Type B pancreatic cell (in vitro differentiated cells): ENCODE data around the gene TTC39A. TPM values are rescaled to one million over a fixed set of nuclear protein-coding genes. Genes with fewer than 3 reads are reported as not detected.
"Not testable (repeated sequence)": the region's sequence is repeated elsewhere in the genome, so short reads cannot be mapped to it uniquely, and the experiment has no call there.

Experiments
- DNase-seq: peaks from one replicate; pipeline ENCODE4 v3.0.0; 2021; ENCODE audit warnings: mixed read lengths; ENCODE audit not compliant: unreplicated experiment; ENCODE audit errors: extremely low spot score
- H3K27ac Mint-ChIP-seq: 2 replicates; pipeline ENCODE4 v1.8.0; 2021; ENCODE audit warnings: mild to moderate bottlenecking, mixed read lengths
- H3K27me3 Mint-ChIP-seq: 2 replicates; pipeline ENCODE4 v1.8.0; 2021; ENCODE audit warnings: mixed read lengths
- H3K36me3 Mint-ChIP-seq: 2 replicates; pipeline ENCODE4 v1.8.0; 2021; ENCODE audit warnings: mixed read lengths
- H3K4me1 Mint-ChIP-seq: one replicate; pipeline ENCODE4 v1.8.0; 2021; ENCODE audit warnings: mixed read lengths; ENCODE audit not compliant: unreplicated experiment
- H3K4me3 Mint-ChIP-seq: 2 replicates; pipeline ENCODE4 v1.8.0; 2021; ENCODE audit warnings: mild to moderate bottlenecking, mixed read lengths
- H3K9me3 Mint-ChIP-seq: 2 replicates; pipeline ENCODE4 v1.8.0; 2021; ENCODE audit warnings: mixed read lengths
- CTCF ChIP-seq: fragments of 200-600 bp; sonication (generic); conservative IDR thresholded peaks from 2 replicates; pipeline ENCODE4 v1.5.0; 2021; ENCODE audit warnings: antibody characterized with exemption, mild to moderate bottlenecking
- total RNA-seq: library from RNA; stranded (reverse); gene quantifications from 2 replicates; pipeline ENCODE4 v1.2.1, GENCODE V29; 2021; ENCODE audit warnings: low replicate concordance

TTC39A gene
- total RNA-seq, 1 donor from 2014 or later, result 16.3 TPM

GRCh38 chr1:51263147-51263877, 67.0 kb downstream of the TTC39A start:
- H3K4me1 Mint-ChIP-seq, result peaks cover 49% of the 10 kb centered on the region
- H3K27me3 Mint-ChIP-seq, result no peaks in the 10 kb centered on the region
- no peak for TF ChIP-seq CTCF
- DNase-seq, result no peak
- H3K27ac Mint-ChIP-seq, result no peak overlapping the region
- H3K4me3 Mint-ChIP-seq, result no peak overlapping the region
- H3K36me3 Mint-ChIP-seq, result peaks cover 4% of the 10 kb centered on the region
- H3K9me3 Mint-ChIP-seq, result no peaks in the 10 kb centered on the region

GRCh38 chr1:51255331-51255730, 75.0 kb downstream of the TTC39A start:
- Mint-ChIP-seq H3K27ac (no peak overlapping the region), H3K36me3 (peaks cover 3% of the 10 kb centered on the region), H3K4me3 (no peak overlapping the region), H3K4me1 (peaks cover 35% of the 10 kb centered on the region), H3K9me3 (no peaks in the 10 kb centered on the region), H3K27me3 (no peaks in the 10 kb centered on the region)
- no peak for TF ChIP-seq CTCF
- no peak for DNase-seq

- Mint-ChIP-seq H3K36me3 (peaks cover 5% of the 10 kb centered on the region), H3K27me3 (no peaks in the 10 kb centered on the region), H3K9me3 (no peaks in the 10 kb centered on the region), H3K4me1 (peaks cover 20% of the 10 kb centered on the region), H3K27ac (no peak overlapping the region), H3K4me3 (no peak overlapping the region)
- no peak for TF ChIP-seq CTCF
- DNase-seq, result no peak
These were observed 76.7 kb downstream of the TTC39A start for GRCh38 chr1:51253691-51254090.

GRCh38 chr1:51252366-51252765, 78.0 kb downstream of the TTC39A start:
- H3K4me3 Mint-ChIP-seq, result no peak overlapping the region
- H3K27ac Mint-ChIP-seq, result no peak overlapping the region
- H3K36me3 Mint-ChIP-seq, result peaks cover 7% of the 10 kb centered on the region
- TF ChIP-seq CTCF, result no peak
- H3K4me1 Mint-ChIP-seq, result peaks cover 16% of the 10 kb centered on the region
- H3K9me3 Mint-ChIP-seq, result no peaks in the 10 kb centered on the region
- no peak for DNase-seq
- no peaks in the 10 kb centered on the region for H3K27me3 Mint-ChIP-seq

- peaks cover 20% of the 10 kb centered on the region for H3K4me1 Mint-ChIP-seq
- H3K4me3 Mint-ChIP-seq, DNase-seq, H3K36me3 Mint-ChIP-seq, H3K27ac Mint-ChIP-seq, H3K27me3 Mint-ChIP-seq, H3K9me3 Mint-ChIP-seq: not testable (repeated sequence)
These were observed 79.2 kb downstream of the TTC39A start for GRCh38 chr1:51251165-51251564.

- DNase-seq, H3K27me3 Mint-ChIP-seq, H3K36me3 Mint-ChIP-seq, H3K4me3 Mint-ChIP-seq, H3K27ac Mint-ChIP-seq, H3K9me3 Mint-ChIP-seq: not testable (repeated sequence)
- peaks cover 18% of the 10 kb centered on the region for H3K4me1 Mint-ChIP-seq
These were observed 79.6 kb downstream of the TTC39A start for GRCh38 chr1:51250729-51251128.

GRCh38 chr1:51249445-51249844, 80.9 kb downstream of the TTC39A start:
- peaks cover 14% of the 10 kb centered on the region for H3K4me1 Mint-ChIP-seq
- H3K36me3 Mint-ChIP-seq, result peaks cover 7% of the 10 kb centered on the region
- DNase-seq, result no peak
- TF ChIP-seq CTCF, result no peak
- H3K9me3 Mint-ChIP-seq, result no peaks in the 10 kb centered on the region
- H3K27ac Mint-ChIP-seq, result no peak overlapping the region
- no peak overlapping the region for H3K4me3 Mint-ChIP-seq
- no peaks in the 10 kb centered on the region for H3K27me3 Mint-ChIP-seq
